NCI-H1092 (cell line): ENCODE measurements around the gene CPA5.

Experiments
- DNase-seq: peaks from one replicate; lab custom pipeline; 2025; lab: John Stamatoyannopoulos, UW

Gene CPA5

DNA sequence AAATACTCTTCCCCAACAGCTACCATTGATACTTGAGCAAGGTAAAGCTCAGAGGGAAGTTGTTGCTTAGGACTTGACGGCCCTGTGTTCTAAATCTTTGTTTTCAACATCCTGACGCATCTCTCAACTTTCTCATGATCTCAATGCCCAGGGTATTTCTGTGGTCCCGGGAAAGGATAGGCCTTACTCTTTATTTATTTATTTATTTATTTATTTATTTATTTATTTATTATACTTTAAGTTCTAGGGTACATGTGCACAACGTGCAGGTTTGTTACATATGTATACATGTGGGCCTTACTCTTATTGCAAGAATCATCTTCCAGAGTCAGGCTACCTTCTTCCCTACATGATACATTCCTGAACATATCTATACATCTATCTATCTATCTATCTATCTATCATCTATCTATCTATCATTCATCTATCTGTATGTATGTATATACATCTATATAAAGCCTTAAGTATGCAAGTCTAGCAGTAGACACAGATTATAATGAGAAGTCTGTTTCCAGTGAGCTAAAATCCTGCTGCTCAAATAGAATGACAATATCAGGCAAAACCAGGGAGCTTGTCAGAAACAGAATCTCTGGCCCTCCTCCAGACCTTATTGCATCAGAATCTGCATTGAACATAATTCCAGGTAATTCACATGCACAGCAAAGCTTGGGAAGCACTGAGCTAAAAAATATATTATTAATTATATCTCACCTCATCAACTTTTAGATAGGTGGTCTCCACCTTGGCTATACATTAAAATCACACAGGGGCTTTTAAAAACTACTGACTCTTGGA, 12.2 kb upstream of the CPA5 start:
- no peak for DNase-seq

DNA sequence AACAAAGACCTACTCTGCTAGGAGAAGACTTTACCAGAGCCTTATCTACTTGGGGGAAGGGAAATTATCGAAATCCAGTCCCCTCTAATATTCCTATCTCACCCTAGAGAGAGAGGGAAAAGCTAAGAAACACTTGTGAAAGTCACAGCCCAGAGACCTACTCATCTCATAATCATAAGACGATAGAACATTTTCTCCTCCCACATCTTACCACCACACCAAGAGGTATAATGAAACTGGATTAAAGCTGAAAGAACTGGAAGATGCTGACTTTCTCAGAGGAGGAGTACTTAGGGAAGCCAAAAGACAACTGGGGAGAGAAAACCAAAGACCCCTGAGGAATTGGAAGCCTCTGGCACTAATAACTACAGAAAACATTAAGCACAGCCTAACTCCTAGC, 10.8 kb upstream of the CPA5 start:
- no peak for DNase-seq

DNA sequence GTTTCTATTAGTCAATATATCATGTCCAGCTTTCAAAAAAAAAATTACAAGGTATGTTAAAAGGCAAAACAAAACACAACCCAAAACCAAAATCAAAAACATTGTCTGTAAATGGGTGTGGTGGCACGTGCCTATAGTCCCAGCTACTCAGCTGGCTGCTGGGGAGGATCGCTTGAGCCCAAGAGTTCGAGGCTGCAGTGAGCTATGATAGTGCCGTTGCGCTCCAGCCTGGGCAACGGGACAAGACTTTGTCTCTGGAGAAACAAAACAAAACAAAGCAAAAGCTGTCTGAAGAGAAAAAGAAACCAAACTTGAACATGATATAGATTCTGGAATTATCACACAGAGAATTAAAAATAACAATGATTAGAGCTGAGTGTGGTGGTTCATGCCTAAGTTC, 10.3 kb upstream of the CPA5 start:
- no peak for DNase-seq

DNA sequence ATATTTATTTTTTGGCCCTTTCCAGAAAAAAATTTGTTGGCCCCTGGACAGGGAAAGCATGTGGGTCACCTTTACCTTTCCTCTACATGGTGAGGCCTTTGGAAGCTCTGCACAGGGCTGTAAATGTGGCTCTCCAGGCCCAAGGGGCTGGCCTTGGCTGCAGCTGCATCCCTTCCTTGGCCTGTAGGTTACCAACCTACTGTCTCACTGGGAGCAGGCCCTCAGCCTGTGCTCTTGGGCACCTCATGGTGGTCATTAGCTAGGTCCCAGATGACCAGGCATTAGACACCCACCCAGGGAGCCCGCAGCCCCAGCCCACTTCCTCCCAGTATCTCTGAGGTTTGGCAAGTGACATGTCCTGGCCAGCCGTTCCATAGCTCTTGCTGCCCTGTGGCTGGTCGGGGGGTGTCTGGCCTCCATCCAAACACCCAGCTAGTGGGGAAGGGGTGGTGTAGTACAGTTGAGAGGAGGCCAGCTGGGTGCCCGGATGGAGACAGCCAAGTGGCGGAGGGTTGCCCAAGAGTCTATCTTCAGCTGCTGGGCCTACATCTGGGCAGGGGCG, 7.1 kb upstream of the CPA5 start:
- DNase-seq, result no peak

DNA sequence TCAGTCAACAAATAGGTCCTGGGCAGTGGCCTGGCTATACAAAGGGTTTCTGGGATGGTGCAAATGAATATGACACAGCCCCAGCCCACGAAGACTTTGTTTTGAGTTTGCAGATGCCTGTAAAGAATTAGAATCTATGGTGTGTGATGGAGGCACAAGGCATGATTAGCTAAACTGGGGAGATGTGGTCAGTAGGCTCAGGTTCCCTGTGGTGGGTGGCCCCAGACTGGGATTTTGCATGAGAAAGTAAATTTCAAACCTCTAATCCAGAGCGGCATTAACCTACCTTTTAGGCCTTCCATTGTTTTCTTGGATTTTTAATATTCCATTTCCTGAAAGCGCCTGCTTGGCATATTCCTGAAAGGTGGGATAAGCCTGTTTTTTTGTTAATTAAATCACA, 6.4 kb upstream of the CPA5 start:
- no peak for DNase-seq

DNA sequence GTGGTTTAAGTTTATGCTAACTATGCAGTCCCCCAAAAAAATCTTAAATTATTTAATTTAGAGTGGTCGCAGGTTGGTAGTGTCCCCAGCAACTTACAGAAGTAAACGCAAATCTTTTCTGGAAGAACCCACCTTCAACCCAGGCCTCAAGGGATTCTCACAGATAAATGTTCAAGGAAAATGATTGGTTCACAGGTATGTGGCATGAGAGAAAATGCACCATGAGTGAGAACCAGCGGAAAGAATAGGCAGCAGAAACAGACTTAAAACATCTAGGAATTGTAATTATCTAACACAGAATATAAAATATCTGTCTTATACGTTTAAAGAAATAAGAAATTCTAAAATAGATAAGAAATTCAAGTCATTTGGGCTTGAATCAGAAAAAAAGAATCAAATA, 2.7 kb upstream of the CPA5 start:
- DNase-seq, result no peak

DNA sequence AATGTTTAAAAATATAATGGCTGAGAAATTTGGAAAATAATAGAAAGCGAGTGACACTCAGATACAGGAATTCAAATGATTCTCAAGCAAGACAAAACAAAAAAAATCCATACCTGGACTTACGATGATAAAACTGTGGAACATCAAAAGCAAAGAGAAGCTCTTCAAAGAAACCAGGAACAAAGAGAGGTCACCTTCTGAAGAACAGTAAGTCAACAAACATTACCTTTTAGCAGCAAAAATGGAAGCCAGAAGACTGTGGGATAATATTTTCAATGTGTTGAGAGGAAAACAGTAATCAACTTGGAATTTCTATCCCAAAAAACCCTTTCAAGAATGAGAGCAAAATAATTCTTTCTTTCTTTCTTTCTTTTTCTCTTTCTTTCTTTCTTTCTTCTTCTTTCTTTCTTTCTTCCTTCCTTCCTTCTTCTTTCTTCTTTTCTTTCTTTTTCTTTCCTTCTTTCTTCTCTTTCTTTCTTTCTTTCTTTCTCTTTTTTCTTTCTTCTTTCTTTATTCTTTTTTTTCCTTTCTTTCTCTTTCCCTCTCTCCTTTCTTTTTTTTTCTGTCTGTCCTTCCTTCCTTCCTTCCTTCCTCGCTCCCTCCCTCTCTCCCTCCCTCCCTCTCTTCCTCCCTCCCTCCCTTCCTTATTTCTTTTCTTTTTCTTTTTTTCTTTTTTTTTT, 1.8 kb upstream of the CPA5 start:
- DNase-seq, result no peak

DNA sequence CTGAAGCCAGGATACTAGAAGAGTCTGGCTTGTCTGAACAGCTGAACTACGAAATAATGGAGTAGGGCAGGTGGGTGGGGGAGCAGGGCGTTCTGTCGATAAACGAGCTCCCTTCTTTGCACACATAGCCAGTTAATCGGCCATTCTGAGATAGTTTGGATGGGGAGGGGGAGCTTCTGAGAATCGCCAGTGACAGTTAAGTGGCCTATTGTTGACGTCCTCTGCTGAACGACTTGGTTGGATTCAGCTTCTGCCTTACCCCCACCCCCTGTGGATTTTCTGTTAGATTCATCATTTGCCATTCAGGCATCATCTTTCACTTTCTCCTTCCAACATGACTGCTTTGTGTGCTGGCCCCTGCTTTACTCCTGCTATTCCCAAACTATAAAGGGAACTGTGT, 520 bp downstream of the CPA5 start:
- DNase-seq, result peak; percentile 50

DNA sequence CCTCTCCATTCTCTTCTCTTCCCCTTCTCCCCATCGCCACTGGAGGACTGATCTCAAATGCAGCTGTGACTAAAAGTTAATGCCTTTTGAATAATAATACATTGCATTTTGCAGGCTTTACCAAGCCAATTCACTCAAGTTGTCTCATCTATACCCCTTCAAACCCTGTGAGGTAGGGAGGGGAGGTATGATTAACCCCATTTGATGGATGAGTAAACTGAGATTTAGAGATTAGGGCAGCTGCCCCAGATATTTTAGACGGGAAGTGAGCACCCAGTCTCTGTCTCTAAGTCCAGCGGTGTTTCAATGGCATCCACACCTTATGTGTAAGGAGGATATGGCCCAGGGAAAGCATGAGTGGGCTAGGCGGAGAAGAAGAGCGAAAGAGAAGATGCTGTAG, 1.1 kb downstream of the CPA5 start:
- DNase-seq, result no peak

DNA sequence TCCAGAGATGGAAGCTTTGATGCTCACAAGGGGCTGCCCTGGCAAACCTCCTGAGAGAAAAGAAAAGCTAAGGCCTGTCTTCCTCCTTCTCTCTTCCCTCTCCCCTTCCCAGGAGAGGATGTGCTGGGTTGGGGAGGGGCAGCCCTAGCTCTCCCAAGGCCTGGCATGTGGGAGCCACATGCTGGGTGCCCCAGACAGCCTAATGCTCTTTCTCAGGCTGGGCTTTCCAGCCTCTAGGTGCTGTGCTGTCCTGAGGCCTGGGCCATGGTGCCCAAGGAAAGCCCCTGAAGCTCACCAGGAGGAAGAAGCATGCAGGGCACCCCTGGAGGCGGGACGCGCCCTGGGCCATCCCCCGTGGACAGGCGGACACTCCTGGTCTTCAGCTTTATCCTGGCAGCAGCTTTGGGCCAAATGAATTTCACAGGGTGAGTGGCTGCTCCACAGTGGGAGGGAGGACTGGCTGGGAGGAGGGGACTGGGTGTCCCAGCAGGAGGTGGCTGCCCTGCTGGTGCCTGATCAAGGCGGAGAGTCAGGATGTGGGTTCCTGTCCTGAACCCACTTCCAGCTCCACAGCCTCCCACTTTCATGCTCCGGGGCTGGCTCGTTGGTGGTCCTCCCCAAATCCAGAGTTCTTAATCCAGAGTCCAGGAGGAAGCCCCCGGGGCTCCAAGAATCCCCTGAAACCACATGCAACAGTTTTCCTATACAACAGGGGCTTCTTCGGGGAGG, 1.7 kb downstream of the CPA5 start:
- no peak for DNase-seq

DNA sequence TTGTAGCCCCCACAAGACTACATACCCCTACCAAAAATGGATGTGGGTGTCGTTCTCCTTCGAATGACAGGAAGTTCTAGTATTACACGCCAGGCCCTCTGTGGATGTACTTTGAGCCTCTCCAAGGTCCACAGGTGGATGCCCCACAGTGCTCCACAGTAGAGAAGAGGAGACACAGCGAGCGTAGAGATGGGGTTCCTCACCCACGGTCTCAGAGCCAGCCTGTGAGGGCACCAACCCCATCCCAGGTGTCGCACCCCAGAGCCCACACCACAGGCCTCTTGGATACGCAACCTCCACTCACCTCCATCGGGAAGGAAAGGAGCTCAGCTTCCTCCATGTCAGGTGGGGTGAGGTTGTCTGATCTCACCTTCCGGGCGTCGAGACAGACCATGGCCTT, 2.3 kb downstream of the CPA5 start:
- no peak for DNase-seq

DNA sequence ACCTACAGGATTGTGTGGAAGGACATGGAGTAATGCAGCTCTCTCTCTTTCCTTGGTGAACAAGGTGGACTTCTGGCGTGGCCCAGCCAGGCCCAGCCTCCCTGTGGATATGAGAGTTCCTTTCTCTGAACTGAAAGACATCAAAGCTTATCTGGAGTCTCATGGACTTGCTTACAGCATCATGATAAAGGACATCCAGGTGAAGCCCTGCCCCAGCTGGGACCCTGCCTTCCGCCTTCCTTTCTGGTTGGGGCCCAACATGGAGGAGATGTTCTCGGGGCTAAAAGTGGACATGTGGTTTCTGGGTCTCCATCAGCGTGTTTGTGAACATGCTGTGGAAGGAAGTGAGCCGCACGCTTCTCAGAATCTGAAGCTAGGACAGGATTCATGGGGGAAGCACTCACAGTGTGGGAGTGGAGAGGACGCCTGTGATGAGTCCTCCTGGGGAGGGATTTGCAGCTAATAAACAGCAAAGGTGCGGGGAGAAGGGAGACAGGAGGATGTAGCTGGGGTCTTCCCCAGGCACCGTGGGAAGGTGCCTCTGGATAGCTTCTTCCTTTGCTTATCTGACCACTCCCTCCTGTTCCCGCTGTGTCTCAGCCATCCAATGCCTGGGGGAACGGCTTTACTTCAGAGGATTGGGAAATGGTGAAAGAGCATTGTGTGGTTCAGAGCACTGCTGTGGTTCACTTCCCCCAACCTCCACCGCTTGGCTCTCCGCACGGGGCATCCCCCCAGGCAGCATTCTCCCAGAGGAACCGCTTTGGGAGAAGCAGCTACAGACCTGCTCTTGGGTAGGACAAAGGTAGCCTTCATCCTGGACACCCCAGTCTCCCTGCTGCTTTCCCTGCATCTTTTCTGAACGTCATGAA, 5.5 kb downstream of the CPA5 start:
- no peak for DNase-seq

DNA sequence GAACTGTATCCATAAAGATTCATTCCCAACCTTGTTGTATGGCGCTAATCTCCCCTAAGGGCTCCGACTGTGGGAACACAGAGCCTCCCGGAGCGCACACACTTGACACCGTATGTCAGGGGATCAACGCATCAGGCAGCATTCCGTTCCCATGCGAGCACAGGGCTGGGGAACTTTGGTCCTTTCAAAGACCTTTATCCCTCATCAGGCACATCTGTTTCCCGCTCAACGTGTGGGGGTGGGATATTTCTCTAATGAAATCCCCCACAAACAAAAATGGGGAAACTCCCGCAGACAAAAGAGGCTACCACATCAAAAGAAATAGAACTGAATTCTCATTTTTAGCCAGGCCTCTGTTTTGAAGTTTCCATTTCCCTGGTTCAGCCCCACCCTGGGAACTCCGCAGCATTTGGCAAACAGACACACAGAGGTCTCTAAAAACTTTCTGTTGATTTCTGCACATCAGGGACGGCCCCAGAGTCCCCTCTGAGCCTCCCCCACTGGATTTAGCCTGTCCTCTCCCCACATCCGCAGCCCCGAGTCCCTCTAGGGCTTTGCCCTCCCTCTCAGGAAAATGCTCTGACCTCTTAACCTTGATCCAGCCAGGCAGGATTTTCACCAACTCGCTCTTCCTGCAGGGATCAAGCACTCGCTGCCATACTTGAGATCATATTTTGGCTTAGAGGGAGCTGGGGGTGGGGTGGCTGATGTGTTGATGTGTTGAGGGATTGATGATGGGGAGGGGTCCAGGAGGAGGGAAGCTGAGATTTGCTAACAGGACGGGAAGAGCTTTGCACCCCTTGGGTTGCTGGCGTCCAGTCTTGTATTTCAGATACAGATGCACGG, 6.6 kb downstream of the CPA5 start:
- DNase-seq, result peak; percentile 83

DNA sequence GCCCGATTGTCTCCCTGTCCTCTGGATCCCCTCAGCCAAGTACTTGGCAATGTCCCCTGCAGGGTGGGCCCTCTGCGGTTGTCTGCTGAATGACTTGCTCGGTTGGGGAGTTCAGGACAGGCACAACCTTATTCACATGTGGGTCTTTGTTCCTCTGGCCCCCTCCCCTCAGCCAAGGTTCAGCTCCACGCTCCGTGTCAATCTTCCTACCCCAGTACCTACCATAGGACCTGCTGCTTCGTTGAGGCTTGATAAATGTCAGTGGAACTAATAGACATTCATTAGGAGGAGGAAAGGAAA, 7.1 kb downstream of the CPA5 start:
- no peak for DNase-seq

DNA sequence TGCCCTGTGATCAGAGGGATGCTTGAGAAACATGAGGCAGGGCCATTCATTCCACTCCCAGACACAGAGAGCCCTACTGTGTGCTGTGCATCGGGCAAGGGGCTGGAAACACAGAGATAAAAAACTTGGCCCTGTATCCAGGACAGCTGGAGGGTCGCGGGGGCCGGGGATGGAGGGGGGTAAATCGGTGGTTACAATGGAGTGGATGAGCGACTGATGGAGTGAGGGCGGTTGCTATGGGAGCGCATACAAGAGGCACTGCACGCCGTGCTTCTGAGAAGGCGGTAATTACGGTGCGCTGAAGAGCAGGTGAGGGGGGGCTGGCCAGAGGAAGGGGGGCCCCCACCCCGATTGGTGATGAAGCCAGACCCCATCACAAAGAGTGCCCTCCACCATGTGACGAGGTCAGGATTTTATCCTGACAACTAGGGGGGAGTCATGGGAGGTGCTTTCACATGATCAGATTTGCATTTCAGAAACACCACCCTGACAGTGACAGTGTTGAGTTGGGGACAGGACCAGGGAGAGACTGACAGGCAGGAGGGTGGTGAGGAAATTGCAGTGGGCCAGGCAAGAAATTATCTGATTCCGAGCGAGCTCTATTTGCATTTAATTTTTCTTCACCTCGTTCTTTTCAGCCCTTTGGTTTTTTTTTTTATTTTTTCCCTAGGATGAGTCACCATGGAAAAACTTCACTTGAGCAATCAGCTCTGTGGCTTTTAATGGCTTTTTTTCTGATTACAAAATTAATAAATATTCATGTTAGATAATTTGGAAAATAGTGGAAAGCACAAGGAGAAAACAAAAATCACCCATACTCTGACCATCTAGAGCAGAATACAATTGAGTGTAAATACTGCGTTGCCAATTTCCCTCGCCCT, 7.8 kb downstream of the CPA5 start:
- DNase-seq, result peak; percentile 99

DNA sequence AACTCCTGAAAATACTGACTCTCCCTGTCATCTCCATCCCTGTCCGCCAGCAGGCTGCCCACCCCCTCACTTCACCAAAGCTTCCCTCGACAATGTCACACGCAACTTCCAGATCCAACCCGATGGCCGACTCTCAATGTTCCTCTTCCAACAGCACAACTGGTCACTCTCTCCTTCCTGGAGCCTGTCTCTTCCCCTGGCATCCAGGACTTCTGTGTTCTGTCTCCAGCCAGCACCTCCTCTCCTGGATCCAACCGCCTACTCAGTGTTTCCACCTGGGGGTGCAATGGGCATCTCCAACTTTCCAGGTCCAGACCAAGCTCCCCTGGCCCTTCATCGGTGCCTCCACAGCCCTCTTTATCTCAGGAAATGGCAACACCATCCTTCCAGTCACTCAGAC, 8.6 kb downstream of the CPA5 start:
- DNase-seq, result no peak

DNA sequence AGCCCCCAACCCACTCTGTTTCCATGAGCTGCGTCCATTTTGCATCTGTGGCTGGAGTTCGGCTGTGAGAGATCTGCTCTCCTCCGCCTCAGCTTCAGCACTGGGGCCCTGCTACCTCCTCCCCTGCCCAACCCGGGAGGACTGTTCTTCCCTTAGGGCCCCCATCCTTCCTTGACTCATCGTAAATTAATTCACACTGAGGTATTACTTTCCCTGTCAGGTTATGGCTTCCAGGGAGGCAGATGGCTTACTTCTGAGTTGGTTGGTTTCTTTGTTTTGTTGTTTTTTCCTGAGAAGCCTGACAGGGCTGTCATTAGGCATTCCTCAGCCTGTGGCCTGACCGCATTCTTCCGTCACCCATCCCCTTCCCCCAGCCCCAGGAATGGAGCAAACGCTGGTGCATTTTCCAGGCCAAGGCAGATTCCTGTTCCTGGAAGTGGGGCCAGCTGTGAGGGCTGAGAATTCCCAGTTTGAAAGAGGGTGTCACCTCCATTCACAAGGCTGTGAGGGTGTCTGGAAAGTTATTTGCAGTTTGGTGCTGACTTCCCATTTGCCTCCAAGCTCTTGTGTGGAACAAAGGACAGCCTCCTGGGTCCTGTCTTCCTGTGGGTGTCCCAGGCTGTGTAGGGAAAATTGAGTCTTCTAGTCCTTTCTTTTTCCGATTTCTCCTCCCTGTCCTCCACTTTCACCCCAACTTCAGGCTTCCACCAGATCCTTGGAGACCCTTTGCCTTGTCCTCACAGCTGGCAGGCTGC, 11.7 kb downstream of the CPA5 start:
- no peak for DNase-seq

DNA sequence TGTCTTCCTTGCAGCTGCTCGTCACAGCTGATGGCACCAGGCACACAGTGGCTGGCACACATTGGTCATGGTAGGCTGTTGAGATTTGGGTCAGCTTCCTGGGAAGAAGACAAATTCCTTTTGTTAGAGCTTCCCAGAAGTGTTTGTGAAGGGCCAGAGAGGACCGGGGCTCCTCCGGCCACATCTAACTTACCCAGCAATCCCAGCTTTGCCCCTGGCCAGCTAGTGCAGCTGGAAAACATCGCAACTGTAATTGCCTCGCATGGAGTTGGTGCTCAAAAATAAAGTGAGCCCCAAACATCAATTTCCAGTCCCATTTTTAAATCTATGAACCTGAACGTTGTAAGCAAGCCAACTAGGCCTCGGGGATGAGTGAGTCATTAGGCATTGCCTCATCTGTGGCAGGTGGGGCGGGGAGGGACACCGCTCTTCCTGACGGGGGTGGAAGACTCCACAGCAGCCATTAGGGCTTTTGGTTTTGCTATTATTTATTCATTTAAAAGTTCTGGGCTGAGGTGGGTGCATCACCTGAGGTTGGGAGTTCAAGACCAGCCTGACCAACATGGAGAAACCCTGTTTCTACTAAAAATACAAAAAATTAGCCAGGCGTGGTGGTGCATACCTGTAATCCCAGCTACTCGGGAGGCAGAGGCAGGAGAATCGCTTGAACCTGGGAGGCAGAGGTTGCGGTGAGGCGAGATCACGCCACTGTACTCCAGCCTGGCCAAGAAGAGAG, 12.4 kb downstream of the CPA5 start:
- no peak for DNase-seq

DNA sequence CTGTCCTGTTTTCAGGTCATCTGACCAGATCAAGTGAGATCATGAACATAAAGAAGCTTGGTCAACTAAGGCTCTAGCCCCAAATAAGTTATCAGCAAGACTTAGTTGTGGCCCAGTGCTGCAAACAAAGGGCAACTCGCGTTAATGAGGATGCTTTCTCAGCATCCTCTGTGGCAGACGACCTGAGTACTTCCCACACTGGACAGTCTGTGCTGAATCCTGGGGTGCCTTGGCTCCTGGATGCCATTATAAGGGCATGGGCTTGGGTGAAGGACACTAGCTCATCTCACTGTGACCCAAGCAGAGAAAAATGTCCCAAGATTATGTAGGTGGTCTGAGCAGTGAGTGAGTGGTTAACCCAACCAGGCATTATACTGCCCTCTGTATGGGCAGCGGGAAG, 13.9 kb downstream of the CPA5 start:
- DNase-seq, result no peak
